CD4-positive, alpha-beta T cell treated with Interleukin-1 beta for 1 hour (primary cell): ENCODE measurements around the gene CNPPD1.
"Not testable (repeated sequence)": the region's sequence is repeated elsewhere in the genome, so short reads cannot be mapped to it uniquely, and the experiment has no call there.

Experiments used
- DNase-seq, 2 donors: peaks; one replicate each; pipeline ENCODE4 v3.0.0-alpha.2; 2020 to 2022

Gene CNPPD1

DNA sequence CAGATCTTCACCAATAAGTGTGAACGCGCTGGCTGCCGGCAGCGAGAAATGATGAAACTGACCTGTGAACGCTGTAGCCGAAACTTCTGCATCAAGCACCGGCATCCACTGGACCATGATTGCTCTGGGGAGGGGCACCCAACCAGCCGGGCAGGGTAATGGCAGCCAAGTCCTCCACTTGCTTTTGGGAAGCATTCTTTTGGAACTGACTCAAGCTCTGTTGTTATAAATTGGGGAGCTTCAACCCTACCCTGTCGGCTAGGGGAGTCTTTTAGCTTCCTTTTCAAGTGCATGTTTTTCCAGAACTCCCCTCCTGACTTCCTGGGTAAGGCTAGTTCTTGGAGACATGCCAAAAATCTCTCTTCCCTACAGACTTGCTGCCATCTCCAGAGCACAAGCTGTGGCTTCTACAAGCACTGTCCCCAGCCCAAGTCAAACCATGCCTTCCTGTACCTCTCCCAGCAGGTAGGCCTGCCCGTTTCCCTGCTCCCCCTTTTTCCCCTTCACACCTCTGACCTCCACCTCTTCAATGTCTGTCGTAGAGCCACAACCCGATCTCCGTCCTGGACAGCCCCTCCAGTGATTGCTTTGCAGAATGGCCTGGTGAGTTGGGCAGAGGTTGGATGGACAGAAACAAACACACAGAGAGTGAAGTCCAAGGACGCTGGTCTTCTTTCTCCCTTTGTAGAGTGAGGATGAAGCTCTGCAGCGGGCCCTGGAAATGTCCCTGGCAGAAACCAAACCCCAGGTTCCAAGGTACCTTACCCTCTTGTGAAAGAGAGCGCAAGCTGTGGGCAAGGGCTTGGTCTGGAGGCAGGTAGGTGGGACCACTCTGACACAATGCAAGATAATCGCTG, 31.4 kb upstream of the CNPPD1 start:
- no peak for DNase-seq

DNA sequence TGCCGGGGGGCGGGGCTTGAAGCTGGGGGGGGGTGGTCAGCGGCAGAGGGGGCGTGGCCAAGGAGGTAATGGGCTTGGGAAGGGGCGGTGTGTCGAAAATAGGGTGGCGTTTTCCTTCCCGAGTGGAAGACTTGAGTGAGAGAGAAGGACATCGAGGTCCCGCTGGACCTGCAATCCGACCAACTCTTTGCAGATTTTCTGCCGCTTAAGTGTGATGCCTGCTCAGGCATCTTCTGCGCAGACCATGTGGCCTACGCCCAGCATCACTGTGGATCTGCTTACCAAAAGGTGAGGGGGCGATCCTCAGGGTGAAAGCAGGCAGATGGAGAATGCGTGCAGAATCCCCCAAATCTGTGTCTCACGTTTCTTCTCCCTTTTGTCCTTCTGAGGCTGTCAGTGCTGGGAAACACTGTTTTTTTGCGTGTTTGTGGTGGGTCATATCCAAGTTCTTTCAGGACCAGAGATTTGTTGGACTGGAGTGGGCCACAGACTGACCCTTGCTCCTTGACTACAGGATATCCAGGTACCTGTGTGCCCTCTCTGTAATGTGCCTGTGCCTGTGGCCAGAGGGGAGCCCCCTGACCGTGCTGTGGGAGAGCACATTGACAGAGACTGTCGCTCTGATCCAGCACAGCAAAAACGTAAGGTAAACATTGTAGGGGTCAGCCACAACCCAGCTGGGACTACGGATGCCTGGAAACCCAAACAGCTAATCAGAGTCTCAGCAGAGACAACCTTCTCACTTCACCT, 30.6 kb upstream of the CNPPD1 start:
- DNase-seq = no peak

DNA sequence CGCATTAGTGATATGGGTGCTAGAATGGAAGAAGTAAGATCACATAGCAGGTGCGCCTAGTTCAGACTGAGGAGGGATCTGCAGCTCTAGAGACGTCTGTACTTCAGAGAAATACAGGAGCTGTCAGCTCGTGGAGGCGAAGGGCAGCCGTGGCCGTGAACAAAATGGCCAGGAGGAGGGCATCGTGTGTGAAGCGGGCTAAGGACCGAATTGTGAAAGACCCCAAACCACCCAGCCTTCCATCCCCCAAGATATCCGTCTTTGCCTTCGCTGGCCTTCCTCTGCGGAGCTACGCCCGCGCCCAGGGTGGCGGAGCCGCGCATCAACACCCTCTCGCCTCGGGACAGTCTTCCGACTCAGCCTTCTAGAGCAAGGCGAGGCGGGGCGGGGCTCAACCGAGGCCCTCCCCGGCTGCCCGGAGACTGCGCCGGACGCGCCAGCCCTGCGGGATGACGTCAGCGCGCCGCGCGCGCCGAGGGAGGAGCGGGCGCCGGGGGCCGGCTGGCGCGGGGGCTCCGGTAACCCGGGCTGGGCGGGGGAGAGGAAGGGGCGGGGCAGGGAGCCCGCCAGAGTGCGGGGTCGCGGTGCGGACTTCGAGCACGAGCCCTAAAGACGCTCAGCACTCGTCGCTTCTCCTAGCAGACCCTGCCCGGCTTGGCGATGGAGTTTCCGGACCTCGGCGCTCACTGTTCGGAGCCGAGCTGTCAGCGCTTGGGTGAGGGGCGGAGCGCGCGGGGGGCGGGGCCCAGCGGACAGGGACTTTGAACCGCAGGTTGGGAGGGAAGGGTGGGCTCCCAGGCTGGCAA, 29.8 kb upstream of the CNPPD1 start, which contains the start of gene ZFAND2B:
Gene ZFAND2B, plus strand, starts transcription at position 455 of the 806 bp plus-strand sequence. Its CDS starts 206 bp downstream, at position 661.
- DNase-seq = peak; percentile 95 to 96

DNA sequence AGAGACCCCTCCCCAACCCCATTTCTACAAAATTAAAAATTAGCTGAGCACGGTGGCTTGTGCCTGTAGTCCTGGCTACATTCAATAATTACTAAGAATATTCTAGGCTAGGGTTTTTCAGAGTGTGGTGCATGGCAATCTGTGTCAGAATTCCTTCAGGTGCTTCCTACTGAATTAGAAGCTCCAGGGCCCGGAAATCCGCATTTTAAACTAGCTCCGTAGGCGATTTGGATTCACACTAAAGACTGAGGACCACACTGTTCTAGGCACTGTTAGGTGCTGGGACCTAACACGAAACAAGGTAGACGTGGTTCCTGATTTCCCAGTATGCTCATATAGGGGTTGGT, 29.2 kb upstream of the CNPPD1 start:
- no peak for DNase-seq

DNA sequence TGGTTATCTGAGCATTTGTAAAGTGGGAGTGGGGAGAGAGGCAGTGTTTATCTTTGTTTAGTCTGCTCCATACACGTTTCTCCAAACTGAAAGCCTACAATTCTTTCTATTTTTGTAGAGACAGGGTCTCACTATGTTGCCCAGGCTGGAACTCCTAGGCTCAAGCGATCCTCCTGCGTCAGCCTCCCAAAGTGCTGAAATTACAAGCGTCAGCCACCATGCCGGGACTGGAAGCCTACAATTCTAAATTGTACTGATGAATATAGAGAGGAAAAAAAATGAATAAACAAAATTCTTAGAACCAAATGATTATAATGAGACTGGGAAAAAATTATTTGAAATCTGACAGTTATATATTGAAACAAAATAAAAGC, 28.4 kb upstream of the CNPPD1 start:
- no peak for DNase-seq

DNA sequence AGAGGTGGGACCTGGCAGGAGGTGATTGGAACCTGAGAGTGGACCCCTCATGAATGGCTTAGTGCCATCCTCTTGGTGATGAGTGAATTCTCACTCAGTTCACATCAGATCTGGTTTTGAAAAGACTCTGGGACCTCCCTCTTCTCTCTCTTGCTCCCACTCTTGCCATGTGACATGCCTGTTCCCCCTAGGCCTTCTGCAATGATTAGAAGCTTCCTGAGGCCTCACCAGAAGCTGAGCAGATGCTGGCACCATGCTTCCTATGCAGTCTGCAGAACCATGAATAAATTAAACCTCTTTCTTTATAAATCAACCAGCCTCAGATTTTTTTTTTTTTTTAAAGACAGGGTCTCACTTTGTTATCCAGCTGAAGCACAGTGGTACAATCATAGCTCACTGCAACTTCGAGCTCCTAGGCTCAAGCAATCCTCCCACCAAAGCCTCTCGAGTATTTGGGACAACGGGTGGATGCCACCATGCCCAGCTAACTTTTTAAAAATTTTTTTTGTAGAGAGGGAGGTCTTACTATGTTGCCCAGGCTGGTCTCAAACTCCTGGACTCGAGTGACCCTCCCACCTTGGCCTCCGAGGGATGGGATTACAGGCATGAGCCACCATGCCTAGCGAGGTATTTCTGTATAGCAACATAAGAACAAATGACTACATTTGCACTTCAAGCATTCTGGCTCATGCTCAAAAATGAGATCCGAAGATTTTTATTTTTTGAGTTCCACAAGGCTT, 27.9 kb upstream of the CNPPD1 start:
- no peak for DNase-seq

DNA sequence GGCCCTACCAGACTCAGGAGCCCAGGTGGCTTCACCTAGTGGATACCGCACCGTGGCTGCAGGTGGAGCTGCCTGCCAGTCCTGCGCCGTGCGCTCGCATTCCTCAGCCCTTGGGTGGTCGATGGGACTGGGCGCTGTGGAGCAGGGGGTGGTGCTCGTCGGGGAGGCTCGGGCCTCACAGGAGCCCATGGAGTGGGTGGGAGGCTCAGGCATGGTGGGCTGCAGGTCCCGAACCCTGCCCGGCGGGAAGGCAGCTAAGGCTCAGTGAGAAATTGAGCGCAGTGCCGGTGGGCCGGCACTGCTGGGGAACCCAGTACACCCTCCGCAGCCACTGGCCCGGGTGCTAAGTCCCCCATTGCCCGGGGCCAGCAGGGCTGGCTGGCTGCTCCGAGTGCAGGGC, 24.6 kb upstream of the CNPPD1 start:
- DNase-seq = not testable (repeated sequence)

DNA sequence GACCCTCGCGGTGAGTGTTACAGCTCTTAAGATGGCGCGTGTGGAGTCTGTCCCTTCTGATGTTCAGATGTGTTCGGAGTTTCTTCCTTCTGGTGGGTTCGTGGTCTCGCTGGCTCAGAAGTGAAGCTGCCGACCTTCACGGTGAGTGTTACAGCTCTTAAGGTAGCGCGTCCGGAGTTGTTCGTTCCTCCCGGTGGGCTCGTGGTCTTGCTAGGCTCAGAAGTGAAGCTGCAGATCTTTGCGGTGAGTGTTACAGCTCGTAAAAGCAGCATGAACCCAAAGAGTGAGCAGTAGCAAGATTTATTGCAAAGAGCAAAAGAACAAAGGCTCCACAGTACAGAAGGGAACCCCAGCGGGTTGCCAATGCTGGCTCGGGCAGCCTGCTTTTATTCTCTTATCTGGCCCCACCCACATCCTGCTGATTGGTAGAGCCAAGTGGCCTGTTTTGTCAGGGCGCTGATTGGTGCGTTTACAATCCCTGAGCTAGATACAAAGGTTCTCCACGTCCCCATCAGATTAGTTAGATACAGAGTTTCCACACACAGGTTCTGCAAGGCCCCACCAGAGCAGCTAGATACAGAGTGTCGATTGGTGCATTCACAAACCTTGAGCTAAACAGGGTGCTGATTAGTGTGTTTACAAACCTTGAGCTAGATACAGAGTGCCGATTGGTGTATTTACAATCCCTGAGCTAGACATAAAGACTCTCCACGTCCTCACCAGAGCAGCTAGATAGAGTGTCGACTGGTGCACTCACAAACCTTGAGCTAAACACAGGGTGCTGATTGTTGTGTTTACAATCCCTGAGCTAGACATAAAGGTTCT, 24.0 kb upstream of the CNPPD1 start:
- peak; percentile 41 to 59 for DNase-seq

DNA sequence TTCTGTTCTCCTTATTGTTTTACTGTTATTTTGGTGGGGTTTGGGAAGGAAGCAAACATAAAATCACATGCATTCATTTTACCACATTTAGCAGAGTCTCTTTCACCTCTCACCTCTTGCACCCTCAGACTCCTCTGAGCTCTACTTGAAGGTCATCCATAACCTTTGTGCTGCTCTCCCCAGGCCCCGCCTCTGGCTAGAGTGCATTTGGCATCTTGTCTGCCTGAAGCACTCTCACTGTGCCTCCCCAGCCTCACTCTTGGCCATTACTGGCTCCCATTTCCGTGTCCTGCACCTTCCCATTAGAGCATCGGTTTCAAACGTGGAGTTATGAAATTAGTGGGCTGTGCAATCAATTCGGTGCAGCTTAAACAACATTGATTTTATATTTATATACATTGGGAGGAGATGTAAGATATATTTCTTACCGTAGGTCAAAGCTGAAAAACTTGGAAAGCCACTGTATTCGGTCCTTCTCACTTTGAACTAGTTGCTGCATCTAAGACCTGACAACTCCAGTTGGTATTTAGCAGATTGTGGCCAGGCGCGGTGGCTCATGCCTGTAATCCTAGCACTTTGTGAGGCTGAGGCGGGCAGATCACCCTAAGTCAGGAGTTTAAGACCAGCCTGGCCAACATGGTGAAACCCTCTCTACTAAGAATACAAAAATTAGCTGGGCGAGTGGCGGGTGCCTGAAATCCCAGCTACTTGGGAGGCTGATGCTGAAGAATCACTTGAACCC, 22.9 kb upstream of the CNPPD1 start:
- DNase-seq = no peak

DNA sequence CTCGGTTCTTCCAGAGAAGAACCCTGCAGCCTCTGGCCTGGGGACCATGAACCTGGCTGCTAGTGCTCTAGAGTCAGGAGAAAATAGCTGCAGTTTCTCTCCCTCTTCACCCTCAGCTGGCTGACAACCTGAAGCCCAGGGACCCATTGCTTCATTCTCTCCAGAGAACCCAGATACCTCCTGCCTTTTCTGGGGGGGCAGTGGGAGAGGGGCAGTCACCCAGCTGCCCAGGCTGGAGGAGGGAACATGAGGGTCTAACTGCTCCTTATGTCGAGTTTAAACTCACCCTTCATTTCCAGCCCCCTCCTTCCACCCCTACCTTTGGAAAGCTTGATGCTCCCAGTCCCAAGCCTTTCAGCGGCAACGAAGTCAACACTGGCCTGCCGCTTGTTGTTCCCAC, 22.2 kb upstream of the CNPPD1 start:
- DNase-seq = no peak

DNA sequence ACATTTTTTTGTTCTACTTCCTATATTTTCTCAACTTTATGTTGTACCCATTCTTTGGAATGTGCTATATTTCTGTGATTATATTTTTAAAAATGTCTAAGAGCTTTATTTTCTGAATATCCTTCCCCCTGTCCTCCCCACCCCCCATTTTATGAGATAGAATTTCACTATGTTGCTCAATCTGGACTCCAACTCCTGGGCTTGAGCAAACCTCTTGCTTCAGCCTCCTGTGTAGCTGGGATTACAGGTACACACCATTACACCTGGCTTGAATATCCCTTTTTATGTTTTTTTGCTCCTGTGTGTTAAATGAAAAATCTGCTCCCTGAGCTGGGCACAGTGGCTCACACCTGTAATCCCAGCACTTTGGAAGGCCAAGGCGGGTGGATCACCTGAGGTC, 20.7 kb upstream of the CNPPD1 start:
- no peak for DNase-seq

DNA sequence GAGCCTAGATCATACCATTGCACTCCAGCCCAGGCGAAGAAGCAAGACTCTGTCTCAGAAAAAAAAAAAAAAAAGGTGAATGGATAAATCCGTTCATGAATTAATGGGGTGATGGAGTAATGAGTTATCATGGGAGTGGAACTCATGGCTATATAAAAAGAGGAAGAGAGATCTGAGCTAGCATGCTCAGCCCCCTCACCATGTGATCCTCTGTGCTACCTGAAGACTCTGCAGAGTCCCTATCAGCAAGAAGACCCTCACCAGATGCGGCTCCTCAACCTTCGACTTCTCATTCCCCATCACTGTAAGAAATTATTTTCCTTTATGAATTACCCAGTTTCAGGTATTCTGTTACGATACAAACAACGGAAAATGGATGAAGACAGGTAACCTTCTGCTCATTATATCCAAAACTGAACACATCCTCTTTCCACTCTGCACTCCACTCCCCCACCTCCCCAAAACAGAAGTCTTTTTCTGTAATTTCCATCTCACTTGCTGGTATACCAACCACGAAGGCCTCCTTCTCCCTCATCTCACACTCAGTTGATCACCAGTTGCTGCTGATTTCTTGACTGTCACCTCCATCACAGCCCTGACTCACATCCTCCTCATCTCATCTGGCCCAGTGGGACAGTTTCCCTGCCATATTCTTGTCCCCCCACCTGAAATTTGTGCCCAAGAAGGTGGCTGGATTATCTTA, 10.2 kb upstream of the CNPPD1 start:
- no peak for DNase-seq

DNA sequence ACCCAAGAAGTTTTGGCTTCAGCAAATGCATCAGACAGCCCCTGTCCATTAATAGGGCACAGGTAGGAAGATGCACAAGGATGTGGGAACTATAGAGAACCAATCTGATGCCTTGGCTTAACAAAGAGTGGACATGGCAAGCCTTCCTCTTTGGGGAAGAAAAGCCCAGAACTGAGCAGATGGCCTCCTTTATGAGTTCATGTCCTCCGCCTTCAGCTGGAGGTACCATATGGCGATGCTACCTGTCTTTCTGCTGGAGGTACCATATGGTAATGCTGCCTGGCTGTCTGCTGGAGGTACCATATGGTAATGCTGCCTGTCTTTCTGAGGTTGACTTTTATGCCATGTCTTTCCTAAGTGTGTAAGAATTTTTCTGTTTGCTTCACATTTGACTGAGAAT, 7.4 kb upstream of the CNPPD1 start:
- DNase-seq = no peak

DNA sequence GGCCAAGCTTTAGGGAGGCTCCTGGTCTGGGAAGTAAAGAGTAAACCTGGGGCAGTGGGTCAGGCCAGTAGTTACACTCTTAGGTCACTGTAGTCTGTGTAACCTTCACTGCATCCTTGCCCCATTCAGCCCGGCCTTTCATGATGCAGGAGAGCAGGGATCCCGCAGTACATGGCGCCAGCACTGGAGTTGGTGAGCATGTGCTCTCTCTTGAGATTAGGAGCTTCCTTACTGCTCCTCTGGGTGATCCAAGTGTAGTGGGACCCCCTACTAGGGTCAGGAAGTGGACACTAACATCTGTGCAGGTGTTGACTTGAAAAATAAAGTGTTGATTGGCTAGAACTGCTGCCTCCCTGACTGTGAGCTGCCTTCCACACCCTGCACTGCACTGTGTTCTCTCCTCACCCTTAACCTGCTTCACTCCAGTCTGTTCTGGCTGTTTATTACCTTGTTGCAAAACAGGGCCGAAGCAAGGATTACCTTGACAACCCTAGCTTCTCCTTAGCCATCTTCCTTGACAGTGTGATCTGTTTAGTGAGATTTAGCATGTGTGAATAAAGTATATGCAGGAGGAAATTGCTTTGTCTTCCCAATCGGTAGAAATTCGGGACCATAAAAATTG, 6.5 kb upstream of the CNPPD1 start:
- no peak for DNase-seq

DNA sequence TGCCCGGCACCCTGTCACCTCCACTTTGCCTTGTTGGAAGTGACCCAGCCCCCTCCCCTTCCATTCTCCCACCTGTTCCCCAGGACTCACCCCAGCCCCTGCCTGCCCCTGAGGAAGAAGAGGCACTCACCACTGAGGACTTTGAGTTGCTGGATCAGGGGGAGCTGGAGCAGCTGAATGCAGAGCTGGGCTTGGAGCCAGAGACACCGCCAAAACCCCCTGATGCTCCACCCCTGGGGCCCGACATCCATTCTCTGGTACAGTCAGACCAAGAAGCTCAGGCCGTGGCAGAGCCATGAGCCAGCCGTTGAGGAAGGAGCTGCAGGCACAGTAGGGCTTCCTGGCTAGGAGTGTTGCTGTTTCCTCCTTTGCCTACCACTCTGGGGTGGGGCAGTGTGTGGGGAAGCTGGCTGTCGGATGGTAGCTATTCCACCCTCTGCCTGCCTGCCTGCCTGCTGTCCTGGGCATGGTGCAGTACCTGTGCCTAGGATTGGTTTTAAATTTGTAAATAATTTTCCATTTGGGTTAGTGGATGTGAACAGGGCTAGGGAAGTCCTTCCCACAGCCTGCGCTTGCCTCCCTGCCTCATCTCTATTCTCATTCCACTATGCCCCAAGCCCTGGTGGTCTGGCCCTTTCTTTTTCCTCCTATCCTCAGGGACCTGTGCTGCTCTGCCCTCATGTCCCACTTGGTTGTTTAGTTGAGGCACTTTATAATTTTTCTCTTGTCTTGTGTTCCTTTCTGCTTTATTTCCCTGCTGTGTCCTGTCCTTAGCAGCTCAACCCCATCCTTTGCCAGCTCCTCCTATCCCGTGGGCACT, 5.8 kb upstream of the CNPPD1 start:
- DNase-seq = peak in 1 of 2 donors; percentile 14

DNA sequence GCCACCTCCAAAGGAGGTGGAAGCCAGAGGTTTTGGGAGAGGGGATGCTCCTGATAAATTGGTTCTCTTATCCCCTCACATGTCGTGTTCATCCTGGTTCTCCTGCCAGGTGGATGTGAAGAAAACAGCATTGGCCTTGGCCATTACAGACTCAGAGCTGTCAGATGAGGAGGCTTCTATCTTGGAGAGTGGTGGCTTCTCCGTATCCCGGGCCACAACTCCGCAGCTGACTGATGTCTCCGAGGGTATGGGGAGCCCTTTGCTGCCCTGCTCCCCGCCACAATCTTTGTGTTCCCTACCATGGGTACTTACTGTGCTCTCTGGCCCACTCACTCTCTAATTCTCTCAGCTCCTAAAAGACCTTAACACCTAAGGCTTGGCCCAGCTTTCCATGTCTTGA, 4.8 kb upstream of the CNPPD1 start:
- DNase-seq = no peak

DNA sequence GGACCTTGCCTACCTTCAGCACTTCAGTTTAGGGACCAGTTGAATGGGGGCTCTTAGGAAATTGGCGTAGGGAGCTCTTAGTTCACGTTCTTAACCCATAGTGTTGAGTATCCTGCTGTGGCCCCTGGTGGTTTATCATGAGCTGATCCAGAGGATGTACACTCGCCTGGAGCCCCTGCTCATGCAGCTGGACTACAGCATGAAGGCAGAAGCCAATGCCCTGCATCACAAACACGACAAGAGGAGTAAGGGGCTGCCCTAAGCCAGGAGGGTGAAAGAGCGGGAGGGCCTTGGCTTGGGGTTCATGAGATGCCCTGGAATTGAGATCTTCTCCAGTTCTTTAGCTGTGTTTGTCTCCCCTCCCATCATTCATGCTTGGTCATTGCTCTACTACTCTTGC, 4.2 kb upstream of the CNPPD1 start:
- DNase-seq = no peak

DNA sequence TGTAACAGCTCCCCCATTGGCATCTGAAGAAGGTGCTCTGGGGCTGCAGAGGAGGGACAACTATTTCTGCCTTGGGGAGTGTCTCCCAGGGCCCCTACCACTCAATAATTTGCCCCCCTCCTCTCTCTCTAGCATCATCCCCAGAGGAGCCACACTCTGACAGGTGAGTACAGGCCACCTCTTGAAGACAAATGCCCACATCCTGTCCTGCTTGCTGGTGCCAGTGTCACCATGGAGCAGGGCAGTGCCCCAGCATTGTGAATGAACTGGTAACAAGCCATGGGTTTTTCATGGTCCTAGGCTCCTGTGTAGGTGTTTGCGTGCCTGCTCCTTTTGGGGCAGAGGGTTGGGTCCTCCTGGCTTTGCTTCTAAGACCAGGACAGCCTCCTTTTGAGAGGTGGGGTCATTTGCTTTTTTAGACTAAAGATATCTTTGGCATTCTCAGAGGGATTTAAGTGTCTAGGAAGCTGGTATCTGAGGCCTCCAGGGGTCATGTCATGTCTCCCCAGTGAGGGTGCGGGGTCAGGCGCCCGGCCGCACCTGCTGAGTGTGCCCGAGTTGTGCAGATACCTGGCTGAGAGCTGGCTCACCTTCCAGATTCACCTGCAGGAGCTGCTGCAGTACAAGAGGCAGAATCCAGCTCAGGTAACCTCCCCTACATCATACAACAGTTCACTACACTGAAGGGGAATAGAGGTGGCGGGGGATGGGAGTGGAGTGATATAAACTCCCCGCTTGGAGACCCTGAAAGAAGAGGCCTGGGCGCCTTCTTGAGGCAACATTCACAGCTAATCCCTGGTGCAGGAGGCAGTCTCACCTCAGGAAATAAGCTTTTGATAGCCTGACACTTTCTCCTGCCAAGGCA, 3.1 kb upstream of the CNPPD1 start:
- DNase-seq = no peak
